IPS-NIHi11 (cell line): ENCODE measurements around the gene PBX1.
A peak's percentile ranks its signal among the peaks of the same experiment; 100 is the strongest.

Source experiments
- DNase-seq: peaks from one replicate; pipeline ENCODE4 v3.0.0; 2012; ENCODE audit warnings: mixed read lengths, low spot score

PBX1 gene

GRCh38 chr1:164759979-164760469, 201.0 kb downstream of the PBX1 start:
- DNase-seq, result no peak

GRCh38 chr1:164760569-164760968, 201.6 kb downstream of the PBX1 start:
- DNase-seq, result no peak

DNA sequence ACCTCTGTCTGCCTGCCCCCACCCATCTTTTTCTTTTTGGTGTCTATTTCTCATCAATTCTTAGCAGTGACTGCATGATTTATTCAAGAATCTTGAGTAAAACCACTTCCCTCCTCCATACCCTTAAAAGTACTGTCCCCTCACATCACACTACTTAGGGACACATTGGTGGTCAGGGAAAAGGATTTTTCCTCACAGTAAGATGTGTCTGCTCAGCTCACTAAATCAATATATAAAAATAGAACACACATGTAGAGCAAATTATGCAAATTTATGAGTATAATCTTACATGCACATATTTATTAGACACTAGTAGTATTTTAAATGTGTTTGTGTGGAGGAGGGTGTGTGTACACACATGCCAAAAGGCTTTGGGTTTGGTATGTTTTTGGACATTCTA, 202.0 kb downstream of the PBX1 start:
- DNase-seq, result no peak

DNA sequence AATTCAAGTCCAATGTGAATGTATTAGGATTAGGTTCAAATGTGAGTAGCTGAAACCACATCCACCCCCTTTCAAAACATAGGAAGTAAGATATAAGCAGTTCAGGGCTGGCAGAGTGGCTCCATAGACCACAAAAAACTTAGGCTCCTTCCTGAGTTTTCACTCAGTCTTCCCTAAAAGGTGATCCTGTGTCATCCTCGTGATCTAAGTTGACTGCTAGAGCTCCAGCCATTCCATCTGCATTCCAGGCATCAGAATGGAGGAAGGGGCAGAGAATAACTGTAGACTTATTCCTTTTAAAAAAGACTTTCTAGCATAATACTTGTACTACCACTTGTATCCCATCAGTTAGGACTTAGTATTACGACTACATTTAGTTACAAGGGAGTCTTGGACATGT, 204.1 kb downstream of the PBX1 start:
- no peak for DNase-seq

DNA sequence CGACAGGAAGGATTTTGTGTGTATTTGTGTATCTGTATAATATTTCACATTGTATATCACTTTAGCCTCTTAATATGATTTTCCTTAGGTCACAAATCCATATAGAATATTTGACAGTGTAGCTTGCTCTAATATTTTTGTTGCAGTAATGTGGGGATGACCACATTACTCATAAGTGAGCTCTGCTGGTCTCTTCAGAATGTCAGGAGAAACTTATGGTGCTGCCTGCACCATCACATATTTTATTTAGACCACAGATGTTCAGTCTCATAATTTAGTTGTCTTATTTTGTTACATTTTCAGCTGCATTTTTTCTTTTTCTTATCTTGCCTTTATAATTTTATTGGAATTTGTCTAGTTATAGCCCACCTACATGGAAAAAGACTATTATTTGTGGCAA, 205.3 kb downstream of the PBX1 start:
- no peak for DNase-seq

DNA sequence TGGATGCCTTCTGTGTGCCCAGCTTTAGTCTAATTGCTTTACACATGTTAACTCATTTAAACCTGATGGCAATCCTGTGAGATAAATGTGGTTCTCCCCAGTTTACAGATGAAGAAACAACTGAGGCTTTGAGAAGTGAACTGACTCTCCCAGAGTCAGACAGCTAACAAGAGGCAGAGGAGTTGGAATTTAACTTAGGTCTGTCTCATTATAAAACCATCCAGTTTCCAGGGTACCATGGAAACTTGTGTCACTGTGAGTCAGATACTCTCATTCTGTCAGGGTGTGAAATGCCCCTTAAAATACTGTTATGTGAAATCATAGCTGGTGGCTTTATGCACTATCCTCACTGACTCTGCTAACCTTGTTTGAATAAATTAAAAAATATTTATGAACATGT, 206.6 kb downstream of the PBX1 start:
- DNase-seq, result no peak

DNA sequence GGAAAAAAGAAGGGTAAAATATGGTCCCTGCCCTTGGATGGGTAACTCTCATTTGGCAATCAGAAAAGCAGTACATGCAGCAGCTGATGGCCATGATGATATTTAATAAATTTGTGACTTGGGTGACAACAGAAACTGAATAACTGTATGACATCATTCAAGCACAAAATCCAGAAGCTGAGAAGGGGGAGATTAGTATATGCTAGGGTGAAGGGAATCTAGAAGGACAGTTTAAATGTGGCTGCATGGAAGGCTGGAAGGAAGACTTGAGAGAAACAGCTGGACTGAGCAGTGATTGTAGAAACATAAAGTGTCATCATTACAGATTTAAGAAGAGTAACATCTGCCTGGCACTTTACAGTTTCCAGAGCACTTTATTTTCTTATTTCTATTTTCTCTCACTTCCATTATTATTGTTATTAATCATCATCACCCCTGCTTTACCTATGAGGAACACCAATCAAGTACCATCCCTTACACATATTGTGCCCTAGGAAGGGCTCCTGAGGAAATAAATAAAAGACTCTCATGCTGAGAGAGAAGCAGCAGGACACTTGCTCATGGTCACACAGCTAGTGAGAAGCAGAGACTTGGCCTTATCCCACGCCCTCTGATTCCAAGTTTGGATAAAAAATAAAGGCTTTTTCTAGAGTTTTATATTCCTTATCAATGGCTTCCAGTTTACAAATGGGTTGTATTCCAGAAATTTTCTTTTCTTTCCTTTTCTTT, 207.2 kb downstream of the PBX1 start:
- DNase-seq, result no peak

DNA sequence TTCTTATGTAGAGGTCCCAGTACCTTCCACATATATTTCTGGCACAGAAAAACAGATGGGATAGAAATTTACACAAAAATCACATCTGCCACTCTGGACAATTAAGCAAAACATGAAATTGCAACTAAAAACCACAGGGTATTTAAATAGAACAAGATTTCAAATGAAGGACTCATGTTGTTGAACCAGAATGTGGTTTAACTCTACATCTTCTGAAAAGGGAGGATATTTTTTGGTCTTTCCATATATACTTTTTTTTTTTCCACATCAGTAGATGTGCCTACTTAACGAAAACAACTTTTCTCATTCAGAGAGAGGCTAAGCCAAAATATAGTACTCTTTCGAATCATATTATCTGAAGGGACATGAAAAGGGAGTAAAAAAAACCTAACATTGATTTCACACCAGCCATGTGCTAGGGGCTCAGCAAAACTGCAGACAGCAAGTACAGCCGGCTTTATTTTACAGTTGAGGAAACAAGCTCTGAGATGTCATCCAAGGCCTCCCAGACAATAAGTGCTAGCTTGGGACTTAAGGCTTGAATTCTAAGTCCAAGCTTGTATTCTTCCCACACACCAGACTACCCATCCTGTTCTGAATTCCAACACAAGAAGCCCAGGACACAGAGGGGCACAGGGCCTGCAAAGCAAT, 208.9 kb downstream of the PBX1 start:
- DNase-seq, result no peak

GRCh38 chr1:164768619-164769018, 209.6 kb downstream of the PBX1 start:
- DNase-seq, result no peak

DNA sequence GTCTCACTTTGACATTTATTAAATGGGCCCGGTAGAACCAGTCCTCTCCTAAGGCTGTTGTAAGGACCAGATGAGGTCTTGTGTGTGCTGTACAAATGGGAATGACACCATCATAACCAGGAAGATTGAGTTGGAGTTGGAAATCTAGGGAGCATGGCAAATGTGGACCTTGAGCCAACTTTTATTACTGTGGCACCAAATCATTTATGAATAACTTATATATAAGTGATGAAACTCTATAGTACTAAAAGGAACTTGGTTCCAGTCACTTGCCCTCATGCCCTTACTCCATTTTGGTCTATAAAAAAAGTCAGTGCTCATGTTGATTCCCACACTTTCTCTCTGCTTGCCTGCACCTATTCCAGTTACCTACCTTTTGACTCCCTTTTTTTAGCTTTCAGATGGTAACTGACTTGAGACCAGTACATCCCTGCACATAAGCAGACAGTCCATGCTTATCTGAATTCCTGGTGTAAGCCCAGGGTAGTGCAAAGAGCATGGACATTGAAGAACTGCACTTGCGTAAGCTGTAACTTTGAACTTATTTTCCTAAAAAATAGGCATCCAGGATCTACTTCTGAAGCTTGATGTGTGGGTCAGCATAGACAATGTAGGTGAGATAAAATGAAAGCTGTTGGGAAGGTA, 210.6 kb downstream of the PBX1 start:
- no peak for DNase-seq

DNA sequence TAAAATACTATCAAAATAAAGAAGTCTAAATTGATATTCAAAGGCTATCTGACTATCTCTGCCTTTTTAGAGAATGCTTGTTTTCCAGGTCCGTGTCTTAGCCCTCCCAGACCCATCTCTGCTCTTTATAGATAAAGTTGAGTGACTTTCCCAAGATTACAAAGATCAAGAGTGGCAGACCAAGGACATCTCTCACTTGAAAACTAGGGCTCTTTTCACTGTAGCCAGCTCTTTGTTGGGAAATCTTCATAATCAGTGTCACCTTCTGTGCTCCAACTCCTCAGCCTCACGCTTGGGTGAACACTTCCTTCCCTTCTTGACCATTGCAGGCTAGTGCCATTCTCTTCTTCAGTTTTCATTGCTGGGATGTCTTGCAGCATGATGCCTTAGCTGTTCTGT, 211.1 kb downstream of the PBX1 start:
- no peak for DNase-seq

DNA sequence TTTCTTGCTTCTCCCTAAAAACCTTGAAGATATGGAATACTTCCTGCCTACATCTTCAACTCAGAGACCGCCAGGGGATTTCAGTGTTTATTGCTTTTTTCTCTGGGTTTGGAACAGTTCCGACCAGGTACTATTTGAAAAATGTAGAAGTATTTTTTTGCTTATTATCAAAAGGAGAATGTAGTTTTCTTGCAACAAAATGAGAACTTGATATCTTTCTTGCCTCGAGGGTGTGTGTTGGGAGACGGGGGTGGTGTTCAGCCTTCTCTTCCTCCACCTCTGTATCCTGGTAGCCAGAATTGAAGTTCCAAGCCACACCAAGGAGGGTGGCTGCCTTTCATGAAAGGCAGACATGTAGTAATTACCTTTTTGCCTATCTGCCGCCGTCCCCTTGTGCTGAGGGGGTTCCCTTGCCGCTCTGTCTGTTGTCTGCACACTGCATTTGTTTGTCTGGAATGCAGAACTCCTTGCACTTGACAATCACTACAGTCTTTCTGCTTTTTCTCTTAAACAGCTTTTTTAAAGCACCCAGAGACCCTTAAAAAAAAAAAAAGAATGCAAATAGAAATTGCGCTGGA, 212.1 kb downstream of the PBX1 start:
- no peak for DNase-seq

DNA sequence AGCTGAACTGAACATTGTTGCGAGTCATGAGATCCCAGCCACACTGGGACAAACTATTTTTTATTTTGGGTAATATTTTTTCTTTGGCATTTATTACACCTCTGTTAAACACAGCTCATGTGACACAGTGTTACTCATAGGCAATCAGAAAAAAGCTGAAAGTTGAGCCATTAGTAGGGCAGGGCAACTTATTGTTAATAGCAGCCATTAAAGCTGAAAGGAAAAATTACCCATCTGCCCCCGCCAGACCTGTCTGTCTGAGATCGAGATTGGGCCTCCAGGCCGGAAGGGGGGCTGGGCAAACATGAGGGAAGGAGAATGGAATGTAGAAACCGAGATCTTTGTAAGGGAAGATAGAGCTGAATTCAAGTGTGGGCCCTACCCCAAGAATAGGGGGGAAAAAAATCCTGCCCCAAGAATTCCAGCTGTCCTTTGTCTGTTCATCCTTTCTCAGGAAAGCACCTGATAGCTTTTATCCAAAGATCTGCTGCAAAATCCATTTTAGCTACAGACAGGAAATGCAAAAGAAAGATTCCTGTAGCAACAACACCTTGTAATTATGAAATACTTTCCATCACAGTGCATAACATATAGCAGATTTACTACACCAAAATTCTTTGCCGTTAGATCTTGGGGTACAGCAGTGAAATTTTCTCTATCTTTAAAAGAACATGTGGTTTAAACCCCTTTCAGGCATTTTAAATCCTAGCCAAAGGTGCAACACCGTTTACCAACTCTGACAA, 212.8 kb downstream of the PBX1 start:
- peak; percentile 68 for DNase-seq

DNA sequence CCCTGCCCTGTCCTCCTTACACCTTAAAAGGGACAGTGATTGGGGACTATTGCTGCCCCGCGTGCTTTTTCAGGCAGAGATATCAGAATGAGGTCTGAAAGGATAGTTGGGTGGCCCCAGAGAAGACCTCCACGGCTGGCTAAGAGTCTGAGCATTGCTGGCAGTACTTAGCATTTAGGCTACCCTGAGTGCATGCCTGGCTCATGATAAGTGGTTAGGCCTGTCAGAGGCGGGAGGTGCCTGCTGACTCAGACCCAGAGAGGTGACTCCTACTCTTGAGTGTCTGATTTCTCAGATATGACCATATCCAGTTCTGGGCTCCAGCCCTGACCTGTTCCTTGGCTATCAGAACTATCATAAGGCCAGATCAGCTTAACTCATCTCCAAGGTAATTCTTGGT, 213.7 kb downstream of the PBX1 start:
- peak; percentile 47 for DNase-seq

DNA sequence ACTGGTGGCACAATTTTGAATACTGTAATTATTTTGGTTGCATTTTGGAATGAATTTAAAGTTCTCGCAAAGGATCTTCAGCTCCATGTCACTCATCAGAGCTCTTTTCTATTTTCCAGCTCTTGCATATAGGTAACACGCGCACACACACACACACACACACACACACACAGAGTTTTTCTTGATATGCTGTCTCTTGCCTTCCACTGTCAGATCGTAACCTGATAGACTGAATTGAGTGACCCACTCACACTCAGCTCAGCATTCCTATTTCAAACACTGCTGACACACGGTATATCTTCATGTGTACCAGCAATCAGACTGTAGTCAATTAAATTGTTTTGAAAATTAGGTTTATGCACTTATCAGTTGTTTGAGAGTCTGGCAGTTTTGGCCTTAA, 214.1 kb downstream of the PBX1 start:
- DNase-seq, result no peak

- DNase-seq, result no peak
Observed at GRCh38 chr1:164774413-164774812, 215.4 kb downstream of the PBX1 start.

GRCh38 chr1:164774819-164775654, 216.1 kb downstream of the PBX1 start:
- no peak for DNase-seq

DNA sequence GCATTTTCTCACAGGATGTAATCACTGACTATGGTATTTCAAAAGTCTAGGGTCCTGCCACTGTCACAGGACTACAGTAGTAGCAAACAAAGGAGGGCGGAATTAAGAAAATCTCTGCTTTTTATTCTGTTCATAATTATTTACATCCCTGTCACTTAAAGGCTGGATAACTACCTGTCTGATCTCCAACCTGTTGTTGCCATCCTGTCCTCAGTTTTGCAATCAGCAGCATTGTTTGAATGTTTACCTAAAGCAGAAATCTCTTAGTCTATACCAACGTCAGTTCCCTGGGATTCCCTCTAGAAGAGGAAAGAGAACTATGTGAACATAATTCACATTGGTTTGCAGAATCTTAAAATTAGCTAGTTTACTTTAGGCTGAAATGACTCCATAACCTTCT, 218.5 kb downstream of the PBX1 start:
- no peak for DNase-seq

- DNase-seq, result no peak
Observed at GRCh38 chr1:164779376-164779775, 220.4 kb downstream of the PBX1 start.

DNA sequence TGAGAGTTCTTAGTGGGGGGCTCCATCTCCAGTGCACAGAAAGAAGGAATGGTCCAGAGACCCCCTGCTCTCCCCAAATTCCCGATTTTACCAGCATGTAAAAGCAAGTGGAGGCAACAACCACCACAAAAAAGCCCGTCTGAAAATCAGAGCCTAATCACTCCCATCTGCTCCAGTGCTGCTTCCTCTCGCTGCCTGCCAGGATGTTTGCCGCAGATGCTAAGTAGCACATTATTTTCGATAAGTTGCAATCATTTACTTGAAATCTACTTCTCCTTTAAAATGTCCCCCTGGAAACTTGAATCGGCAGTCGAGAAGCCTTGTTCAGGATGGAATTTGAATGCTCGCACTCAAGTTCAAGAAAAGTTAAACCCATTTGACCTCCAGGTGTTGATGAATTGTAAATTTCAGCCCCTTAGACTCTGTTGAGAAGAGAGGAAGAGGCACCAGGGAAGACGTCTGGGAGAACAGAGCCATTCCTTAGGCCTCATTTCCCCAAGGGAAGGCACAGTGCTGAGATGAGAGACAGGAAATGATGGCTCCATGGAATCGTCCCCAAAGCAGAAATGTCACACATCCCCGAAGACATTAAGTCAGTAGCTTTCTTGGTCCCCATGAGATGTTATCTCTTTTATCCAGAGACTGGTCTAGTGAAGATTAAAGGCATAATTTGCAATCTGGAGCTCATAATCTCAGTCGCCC, 221.3 kb downstream of the PBX1 start:
- DNase-seq, result no peak

- no peak for DNase-seq
Observed at GRCh38 chr1:164780863-164781262, 221.9 kb downstream of the PBX1 start.
